Stimulated activated CD4-positive, alpha-beta T cell treated with anti-CD3 and anti-CD28 coated beads, Interleukin-12 subunit alpha, Interleukin-12 subunit beta, amount 100 ng/mL, for 4 hours (primary cell): ENCODE data around the gene SOBP.

Experiments
- DNase-seq: peaks from one replicate; pipeline ENCODE4 v3.0.0-alpha.2; 2020

SOBP gene

GRCh38 chr6:107699254-107699653 is 209.3 kb downstream of the SOBP start:
- no peak for DNase-seq

DNA sequence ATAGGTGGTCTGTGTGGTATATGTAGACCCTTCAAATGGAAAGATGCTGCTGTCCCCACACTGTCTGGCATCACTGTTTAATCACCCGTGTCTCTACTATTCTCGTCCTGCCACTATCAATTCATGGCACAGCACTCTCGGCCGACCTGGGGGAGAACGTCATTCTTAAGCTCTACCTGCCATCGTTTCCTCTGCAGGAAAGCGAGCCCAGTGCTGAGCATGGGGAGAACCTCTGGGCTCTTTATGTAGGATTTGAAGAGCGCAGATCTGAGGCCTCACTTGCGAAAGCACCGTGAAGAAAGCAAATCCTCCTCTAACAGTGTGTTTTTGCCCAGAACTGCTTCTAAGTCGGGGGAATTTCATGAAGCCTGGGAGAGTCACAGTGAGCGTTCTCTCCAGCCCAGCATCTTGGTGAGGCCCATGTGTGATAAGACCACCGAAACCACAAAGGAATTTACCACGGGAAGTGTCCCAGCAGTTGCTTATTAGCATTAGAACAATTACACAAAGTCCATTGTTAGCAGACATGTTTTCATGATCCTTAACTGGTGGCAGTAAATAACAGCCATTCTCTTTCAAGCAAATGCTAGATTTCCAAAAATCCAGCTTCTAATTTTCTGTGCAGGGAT is 209.9 kb downstream of the SOBP start:
- DNase-seq = no peak

DNA sequence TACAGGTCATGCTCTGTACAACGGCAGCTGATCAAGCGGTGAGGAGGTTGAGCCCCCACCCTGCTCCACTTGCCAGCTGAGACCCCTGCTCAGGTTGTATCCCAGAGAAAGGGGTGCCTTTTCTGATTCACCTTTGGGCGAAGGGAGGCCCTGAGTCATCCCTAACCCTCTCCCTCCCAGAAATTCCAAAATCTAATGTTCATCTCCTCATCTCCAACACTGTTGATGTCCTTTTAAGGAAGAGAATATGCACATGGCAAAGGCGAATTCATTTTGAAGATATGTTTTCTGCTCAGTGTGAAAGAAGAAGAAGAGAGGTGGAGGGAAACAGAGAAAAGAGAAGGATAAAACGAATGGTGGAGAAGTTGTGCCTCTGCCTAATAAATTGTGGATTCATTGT is 213.7 kb downstream of the SOBP start:
- no peak for DNase-seq

- DNase-seq = no peak
Observed at GRCh38 chr6:107704347-107705013, 214.6 kb downstream of the SOBP start.

GRCh38 chr6:107706516-107707115 is 216.7 kb downstream of the SOBP start:
- DNase-seq = no peak

GRCh38 chr6:107707346-107708275 is 217.7 kb downstream of the SOBP start:
- no peak for DNase-seq

GRCh38 chr6:107708435-107708834 is 218.5 kb downstream of the SOBP start:
- DNase-seq = no peak

DNA sequence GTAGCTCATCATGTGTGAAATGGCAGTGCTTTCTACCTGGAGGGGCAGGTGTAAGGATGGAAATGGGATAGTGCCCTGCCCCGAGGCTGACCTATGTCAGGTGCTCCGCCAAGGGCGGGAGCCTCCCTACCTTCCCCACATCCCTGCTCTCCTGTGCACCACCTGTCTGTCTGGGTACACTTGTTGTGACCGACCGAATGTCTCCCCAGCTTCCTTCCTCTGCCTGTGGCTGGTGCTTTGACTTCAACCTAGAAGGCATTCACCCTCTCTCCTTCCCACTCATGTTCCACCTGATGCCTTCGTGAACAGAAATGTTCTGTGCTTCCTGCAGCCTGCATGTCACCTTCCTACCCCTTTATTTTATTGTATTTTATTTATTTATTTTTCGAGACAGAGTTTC is 219.4 kb downstream of the SOBP start:
- DNase-seq = no peak
